GM18517 (cell line): ENCODE data around the gene LRP5.
"Not testable (repeated sequence)": the region's sequence is repeated elsewhere in the genome, so short reads cannot be mapped to it uniquely, and the experiment has no call there.

Experiments
- ATAC-seq: cut with Tn5 transposase; IDR thresholded peaks from one replicate; pipeline ENCODE4 v1.9.1; 2021; ENCODE audit warnings: mild to moderate bottlenecking, moderate library complexity; ENCODE audit not compliant: unreplicated experiment

LRP5 gene

DNA sequence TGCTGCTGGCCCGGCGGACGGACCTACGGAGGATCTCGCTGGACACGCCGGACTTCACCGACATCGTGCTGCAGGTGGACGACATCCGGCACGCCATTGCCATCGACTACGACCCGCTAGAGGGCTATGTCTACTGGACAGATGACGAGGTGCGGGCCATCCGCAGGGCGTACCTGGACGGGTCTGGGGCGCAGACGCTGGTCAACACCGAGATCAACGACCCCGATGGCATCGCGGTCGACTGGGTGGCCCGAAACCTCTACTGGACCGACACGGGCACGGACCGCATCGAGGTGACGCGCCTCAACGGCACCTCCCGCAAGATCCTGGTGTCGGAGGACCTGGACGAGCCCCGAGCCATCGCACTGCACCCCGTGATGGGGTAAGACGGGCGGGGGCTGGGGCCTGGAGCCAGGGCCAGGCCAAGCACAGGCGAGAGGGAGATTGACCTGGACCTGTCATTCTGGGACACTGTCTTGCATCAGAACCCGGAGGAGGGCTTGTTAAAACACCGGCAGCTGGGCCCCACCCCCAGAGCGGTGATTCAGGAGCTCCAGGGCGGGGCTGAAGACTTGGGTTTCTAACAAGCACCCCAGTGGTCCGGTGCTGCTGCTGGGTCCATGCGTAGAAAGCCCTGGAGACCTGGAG is 74.1 kb downstream of the LRP5 start:
- ATAC-seq = no peak

DNA sequence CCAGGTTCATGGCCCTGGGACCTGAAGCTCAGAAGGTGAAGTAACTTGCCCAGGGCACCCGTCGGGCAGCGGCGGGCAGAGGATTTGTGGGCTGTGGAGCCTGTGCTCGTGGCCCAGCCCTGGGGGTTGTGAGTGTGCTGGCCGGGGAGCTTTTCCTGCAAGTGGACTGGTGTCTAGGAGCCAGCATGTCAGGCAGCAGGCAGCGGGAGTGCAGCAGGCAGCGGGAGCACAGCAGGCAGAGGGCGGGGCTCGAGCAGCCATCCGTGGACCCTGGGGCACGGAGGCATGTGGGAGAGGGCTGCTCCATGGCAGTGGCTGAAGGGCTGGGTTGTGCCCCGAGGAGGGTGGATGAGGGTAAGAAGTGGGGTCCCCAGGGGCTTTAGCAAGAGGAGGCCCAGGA is 75.4 kb downstream of the LRP5 start:
- ATAC-seq = no peak

DNA sequence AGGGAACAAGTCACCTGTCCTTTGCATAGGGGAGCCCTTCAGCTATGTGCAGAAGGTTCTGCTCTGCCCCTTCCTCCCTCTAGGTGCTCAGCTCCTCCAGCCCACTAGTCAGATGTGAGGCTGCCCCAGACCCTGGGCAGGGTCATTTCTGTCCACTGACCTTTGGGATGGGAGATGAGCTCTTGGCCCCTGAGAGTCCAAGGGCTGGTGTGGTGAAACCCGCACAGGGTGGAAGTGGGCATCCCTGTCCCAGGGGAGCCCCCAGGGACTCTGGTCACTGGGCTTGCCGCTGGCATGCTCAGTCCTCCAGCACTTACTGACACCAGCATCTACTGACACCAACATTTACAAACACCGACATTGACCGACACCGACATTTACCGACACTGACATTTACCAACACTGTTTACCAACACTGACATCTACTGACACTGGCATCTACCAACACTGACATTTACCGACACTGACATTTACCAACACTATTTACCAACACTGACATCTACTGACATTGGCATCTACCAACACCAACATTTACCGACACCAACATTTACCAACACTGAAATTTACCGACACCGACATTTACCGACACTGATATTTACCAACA is 76.3 kb downstream of the LRP5 start:
- no peak for ATAC-seq

DNA sequence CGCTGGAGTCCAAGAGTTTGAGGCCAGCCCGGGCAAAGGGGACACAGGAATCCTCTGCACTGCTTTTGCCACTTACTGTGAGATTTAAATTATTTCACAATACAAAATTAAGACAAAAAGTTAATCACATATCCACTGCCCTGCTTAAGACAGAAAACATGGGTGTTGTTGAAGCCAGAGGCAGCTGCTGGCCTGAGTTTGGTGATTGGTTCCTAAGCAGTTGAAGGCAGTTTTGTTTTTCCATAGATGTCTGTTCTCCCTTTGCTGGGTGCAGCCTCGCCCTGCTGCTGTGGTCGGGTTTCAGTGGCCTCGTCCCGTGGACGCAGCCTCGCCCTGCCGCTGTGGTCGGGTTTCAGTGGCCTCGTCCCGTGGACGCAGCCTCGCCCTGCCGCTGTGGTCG is 77.9 kb downstream of the LRP5 start:
- no peak for ATAC-seq

DNA sequence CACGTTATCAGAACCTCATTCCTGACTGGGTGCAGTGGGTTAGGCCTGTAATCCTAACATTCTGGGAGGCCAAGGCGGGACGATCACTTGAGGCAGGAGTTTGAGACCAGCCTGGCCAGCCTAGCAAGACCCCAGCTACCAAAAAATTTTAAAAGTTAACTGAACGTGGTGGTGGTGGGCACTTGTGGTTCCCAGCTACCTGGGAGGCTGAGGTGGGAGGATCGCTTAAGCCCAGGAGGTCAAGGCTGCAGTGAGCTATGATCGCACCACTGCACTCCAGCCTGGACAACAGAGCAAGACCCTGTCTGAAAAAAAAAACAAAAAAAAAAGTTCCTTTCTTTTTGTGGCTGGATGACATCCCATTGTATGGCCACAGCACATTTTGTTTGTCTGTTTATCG is 80.4 kb downstream of the LRP5 start:
- ATAC-seq = no peak

DNA sequence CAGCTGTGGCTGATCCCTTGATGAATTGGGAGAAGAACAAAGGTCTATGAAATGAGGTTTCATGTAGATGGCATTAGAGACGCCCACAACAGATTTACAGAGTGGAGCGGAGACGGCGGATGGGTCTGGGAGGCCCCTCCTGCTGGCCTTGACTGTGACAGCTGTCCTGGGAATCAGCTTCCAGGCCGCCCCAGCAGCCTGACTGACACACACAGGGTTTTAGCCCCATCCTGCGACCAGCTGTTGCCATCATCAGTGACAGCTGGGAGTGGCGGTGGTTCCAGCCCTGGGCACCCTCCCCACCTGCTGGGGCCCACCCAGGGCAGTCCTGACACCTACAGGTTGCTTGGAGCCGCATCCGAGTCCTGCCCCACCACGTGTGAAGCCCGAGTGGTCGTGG is 84.1 kb downstream of the LRP5 start:
- ATAC-seq = no peak

DNA sequence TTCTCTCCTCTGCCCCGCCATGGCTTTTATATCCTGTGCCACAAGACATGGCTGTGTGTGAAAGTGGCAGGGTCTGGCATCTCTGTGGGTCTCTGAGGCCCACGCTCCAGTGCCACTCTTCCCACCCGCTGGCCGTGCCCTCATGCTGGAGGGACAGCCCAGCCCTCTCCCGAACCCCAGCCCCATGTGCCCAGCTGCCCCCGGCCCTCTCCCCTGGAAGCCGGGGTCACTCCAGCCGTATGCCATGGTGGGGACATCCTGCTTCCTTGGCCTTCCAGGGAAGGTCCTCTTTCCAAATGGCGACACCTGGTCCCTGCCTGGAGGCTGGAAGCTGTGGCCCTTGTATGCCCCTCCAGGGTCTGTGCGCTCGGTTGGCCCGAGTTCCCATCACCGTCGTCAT is 84.9 kb downstream of the LRP5 start:
- no peak for ATAC-seq

DNA sequence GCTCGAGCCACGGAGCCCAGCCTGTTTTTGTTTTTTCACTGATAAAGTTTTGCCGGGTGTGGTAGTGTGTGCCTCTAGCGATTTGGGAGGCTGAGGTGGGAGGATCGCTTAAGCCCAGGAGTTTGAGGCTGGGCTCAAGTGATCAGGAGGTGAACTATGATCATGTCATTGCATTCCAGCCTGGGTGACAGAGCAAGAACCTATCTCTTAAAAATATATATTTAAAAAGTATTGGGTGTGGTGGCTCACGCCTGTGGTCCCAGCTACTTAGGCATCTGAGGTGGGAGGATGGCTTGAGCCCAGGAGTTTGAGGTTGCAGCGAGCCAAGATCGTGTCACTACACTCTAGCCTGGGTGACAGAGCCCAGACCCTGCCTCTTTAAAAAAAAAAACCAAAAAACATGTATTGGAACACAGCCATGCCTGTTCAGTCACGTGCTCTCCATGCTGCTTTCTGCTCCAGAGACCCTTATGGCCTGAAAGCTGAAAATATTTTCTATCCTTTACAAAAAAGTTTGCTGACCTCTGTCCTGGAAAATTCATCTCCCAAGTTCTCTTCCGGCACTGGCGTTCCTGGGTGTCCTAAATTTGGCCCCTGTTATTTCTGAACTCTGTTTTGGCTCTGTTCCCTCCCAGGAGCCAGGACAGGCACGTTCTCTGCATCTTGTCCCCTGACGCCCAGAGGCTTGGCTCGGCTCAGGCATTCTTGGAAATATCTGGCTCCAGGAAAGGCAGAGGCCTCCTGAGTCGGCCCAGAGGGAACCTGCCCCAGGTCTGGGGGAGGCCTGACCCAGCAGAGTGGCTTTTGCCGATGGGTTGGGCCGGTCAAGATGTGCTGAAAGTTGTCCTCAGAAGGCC is 86.8 kb downstream of the LRP5 start:
- ATAC-seq = no peak

DNA sequence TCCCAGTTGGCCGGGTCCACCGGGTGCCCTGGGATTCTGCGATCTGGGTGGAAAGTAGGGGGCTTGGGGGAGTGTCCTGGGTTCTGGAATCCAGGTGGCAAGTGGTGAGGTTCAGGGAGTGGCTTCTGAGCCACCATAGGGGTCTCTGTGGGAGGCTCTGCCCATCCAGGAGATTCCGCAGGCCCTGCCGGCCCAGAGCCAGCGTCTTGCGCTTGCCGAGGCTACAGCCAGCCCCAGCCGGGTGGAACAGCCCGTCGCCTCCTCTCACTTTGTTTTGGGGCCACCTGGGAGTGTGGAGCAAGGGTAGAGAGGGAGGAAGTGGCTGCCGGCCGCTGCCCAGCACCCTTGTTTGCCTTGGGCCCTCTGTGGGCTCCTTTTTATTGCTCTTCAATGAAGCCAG is 87.5 kb downstream of the LRP5 start:
- ATAC-seq = no peak

DNA sequence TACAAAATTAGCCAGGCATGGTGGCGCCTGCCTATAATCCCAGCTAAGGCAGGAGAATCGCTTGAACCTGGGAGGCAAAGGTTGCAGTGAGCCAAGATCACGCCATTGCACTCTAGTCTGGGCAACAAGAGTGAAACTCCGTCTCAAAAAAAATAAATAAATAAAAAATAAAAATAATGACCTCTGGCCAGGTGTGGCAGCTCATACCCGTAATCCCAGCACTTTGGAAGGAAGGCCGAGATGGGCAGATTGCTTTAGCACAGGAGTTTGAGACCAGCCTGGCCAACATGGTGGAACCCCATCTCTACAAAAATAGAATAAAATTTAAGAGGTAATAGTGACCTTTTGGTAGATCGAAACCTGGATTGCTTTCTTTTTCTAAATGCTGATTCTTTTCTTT is 88.2 kb downstream of the LRP5 start:
- ATAC-seq = not testable (repeated sequence)

DNA sequence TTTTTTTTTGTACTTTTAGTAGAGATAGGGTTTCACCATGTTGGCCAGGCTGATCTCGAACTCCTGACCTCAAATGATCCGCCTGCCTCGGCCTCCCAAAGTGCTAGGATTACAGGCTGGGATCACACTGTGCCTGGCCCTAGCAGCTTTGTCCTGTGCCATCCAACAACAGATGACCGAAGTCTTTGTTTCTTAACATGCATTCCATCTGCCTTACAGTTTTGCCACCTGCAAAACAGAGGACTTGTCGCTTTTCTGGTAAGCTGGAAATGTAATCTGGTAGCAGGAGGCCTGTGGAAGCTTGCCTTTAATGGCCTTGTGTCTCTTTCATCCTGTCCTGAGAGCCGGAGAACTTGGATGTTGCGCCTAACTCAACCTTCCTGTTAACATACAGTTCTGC is 89.5 kb downstream of the LRP5 start:
- ATAC-seq = no peak

DNA sequence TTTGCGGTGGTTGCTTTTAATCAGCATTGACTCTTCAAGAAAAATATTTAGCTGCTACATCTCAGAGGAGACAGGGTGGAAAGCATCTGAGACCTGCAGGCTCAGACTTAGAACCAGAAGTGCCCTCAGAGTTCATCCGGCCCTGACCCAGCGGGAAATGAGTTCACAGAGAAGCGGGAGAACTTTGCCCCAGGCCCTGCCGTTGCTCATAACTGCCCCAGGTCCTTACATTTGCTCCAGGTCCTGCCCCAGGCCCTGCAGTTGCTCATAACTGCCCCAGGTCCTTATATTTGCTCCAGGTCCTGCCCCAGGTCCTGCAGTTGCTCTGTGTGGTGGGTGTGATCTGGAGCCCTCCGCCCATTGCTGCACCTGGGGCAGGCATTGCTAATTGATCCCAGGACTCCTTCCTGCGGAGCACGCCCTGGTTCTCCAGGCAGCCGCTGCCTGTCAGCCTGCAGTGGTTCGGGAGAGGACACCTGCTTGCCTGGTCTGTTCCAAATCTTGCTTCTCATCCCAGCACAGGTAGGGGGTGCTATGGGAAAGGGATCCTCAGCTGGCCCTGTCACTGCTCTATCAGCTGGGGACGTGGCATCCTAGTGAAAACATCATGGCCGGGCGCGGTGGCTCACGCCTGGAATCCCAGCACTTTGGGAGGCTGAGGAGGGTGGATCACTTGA is 90.1 kb downstream of the LRP5 start:
- ATAC-seq = no peak

DNA sequence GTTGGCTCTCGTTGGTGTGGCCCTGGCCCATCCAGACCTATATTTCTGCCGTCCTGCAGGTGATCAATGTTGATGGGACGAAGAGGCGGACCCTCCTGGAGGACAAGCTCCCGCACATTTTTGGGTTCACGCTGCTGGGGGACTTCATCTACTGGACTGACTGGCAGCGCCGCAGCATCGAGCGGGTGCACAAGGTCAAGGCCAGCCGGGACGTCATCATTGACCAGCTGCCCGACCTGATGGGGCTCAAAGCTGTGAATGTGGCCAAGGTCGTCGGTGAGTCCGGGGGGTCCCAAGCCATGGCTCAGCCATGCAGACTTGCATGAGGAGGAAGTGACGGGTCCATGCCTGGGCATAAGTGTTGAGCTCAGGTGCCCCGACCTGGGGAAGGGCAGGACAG is 91.0 kb downstream of the LRP5 start:
- no peak for ATAC-seq

DNA sequence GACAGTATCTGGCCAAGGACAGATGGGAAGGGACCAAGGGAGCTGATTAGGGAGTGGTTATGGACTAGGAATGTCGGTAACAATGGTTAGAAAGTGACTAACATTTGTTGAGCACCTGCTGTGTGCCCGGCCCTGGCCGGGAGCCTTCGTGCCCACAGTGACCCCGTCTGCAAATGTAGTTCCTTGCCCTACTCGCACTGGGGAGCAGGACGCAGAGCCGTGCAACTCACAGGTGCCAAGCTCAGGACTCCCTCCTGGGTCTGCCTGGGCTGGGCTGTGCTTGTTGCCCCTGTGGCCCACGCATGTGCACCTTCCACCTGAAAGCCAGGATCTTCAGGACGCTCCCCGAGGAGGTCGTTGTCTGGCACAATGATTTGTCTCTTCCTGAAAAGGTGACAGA is 91.4 kb downstream of the LRP5 start:
- no peak for ATAC-seq

DNA sequence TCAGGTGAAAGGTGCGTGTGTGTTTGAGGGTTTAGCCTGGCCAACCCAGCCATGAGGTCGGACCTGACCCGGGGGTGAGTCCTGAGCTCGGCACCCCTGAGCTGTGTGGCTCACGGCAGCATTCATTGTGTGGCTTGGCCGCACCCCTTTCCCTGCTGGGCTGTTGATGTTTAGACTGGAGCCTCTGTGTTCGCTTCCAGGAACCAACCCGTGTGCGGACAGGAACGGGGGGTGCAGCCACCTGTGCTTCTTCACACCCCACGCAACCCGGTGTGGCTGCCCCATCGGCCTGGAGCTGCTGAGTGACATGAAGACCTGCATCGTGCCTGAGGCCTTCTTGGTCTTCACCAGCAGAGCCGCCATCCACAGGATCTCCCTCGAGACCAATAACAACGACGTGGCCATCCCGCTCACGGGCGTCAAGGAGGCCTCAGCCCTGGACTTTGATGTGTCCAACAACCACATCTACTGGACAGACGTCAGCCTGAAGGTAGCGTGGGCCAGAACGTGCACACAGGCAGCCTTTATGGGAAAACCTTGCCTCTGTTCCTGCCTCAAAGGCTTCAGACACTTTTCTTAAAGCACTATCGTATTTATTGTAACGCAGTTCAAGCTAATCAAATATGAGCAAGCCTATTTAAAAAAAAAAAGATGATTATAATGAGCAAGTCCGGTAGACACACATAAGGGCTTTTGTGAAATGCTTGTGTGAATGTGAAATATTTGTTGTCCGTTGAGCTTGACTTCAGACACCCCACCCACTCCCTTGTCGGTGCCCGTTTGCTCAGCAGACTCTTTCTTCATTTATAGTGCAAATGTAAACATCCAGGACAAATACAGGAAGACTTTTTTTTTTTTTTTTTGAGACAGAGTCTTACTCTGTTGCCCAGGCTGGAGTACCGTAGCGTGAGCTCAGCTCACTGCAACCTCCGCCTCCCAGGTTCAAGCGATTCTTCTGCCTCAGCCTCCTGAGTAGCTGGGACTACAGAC is 94.2 kb downstream of the LRP5 start:
- ATAC-seq = no peak

DNA sequence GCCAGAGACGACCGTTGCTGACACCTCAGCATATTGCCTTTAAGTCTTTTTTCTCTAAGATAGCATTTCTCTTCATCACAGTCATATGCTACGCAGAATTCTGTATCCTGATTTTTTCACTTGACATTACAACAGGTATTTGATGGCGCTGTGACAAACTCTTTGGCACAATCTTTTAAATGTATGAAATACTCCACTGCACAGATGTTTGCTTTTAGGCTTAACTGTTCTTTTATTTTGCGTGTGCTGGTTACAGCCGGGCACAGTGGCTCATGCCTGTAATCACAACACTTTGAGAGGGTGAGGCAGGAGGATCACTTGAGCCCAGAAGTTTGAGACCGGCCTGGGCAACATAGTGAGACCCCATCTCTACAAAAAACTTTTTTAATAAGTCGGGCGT is 96.1 kb downstream of the LRP5 start:
- ATAC-seq = no peak

DNA sequence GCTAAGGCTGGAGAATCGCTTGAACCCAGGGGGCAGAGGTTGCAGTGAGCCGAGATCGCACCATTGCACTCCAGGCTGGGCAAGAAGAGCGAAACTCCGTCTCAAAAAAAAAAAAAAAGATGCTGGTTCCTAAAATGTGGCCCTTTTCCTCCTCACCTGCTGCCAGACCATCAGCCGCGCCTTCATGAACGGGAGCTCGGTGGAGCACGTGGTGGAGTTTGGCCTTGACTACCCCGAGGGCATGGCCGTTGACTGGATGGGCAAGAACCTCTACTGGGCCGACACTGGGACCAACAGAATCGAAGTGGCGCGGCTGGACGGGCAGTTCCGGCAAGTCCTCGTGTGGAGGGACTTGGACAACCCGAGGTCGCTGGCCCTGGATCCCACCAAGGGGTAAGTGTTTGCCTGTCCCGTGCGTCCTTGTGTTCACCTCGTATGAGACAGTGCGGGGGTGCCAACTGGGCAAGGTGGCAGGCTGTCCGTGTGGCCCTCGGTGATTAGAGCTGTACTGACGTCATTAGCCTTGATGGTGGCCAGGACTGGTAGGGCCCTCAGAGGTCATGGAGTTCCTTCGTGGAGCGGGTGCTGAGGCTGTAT is 97.5 kb downstream of the LRP5 start:
- no peak for ATAC-seq

DNA sequence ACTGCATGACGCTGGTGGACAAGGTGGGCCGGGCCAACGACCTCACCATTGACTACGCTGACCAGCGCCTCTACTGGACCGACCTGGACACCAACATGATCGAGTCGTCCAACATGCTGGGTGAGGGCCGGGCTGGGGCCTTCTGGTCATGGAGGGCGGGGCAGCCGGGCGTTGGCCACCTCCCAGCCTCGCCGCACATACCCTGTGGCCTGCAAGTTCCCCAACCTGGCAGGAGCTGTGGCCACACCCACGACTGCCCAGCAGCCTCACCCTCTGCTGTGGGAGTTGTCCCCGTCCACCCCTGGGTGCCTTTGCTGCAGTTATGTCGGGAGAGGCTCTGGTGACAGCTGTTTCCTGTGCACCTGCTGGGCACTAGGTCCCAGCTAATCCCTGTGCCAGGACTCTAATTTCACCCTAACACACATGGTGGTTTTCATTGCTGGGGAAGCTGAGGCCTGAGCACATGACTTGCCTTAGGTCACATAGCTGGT is 99.2 kb downstream of the LRP5 start:
- ATAC-seq = no peak

DNA sequence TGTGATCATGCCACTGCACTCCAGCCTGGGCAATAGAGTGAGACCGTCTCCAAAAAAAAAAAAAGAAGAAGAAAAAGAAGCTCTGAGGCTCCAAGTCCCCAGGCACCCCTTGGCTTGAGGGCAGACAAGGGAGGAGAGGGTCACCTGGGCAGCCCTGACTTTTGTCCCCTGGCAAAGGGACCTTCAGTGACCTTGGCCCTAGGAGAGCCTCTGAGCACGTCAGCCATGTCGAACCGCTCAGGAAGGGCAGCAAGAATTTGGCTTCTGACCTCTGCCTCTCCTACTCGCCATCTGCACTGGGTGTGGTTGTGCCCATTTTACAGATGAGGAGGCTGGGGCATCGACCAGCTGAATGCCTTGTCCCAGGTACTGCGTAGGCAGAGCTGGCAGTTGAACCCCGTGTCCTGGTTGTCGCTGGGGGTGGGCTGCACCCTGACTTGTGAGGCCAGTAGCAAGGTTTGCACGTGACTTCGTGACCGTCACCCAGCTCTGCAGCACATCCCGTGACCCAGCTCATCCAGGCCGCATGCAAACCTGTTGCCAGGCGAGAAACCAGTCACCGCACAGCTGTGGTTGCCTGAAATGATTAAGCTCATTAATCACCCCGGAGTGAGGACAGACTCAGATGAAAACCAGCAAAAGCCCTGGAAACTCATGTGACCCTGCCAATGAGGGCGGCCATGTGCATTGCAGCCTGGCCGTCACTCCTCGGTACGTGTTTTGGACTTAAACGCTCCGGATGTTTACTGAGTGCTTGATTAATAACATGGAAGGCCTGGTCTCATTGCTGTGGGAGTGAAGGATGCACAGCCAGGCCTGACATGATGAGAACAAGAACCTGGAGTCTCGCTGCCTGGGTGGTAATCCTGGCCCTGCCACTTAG is 100.4 kb downstream of the LRP5 start:
- ATAC-seq = no peak
